ENCODE data around the gene FARP1.

FARP1 gene

GRCh38 chr13:98096059-98096458 lies 46.8 kb upstream of the FARP1 start:
- no peaks in the 10 kb centered on the region for H3K36me3 ChIP-seq (ENCODE audit: control insufficient read depth in 2 of 2, insufficient read depth in 1 of 2, low read length in 2 of 2)
- H3K9me3 ChIP-seq (ENCODE audit: control insufficient read depth, insufficient read depth, low read depth, low read length): no peaks in the 10 kb centered on the region
- no peaks in the 10 kb centered on the region for H3K4me1 ChIP-seq (ENCODE audit: control insufficient read depth, insufficient read depth, low read length)
- H3K27ac ChIP-seq (ENCODE audit: extremely low read depth, low read depth, low read length): no peak overlapping the region
- TF ChIP-seq GLI2 (tag by site-specific recombination; IDR thresholded peaks at IDR 0.05; ENCODE audit: borderline replicate concordance, low read depth): no peak
- TF ChIP-seq REST (tag by site-specific recombination; IDR thresholded peaks at IDR 0.05): no peak
- no peak for TF ChIP-seq HOXA7 (CRISPR knock-in tag; IDR thresholded peaks at IDR 0.05; ENCODE audit: borderline replicate concordance)
- TF ChIP-seq ZNF473 (tag by site-specific recombination; IDR thresholded peaks at IDR 0.05): no peak
- no peak for TF ChIP-seq ZNF658 (tag by site-specific recombination; IDR thresholded peaks at IDR 0.05)
- no peak for TF ChIP-seq ZBTB7A (tag by site-specific recombination; IDR thresholded peaks at IDR 0.05; ENCODE audit: low read depth)
- no peak for TF ChIP-seq ZNF24 (tag by site-specific recombination; IDR thresholded peaks at IDR 0.05)
- no peak for TF ChIP-seq ZBTB20 (tag by site-specific recombination; IDR thresholded peaks at IDR 0.05)
- no peak for TF ChIP-seq ZFP37 (tag by site-specific recombination; IDR thresholded peaks at IDR 0.05)
- no peak for TF ChIP-seq ZNF16 (tag by site-specific recombination; IDR thresholded peaks at IDR 0.05; ENCODE audit: low read depth)
- TF ChIP-seq, protein P1, sequence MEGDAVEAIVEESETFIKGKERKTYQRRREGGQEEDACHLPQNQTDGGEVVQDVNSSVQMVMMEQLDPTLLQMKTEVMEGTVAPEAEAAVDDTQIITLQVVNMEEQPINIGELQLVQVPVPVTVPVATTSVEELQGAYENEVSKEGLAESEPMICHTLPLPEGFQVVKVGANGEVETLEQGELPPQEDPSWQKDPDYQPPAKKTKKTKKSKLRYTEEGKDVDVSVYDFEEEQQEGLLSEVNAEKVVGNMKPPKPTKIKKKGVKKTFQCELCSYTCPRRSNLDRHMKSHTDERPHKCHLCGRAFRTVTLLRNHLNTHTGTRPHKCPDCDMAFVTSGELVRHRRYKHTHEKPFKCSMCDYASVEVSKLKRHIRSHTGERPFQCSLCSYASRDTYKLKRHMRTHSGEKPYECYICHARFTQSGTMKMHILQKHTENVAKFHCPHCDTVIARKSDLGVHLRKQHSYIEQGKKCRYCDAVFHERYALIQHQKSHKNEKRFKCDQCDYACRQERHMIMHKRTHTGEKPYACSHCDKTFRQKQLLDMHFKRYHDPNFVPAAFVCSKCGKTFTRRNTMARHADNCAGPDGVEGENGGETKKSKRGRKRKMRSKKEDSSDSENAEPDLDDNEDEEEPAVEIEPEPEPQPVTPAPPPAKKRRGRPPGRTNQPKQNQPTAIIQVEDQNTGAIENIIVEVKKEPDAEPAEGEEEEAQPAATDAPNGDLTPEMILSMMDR (tag by site-specific recombination; IDR thresholded peaks at IDR 0.05): no peak
- no peak for TF ChIP-seq ZNF23 (tag by site-specific recombination; IDR thresholded peaks at IDR 0.05; ENCODE audit: borderline replicate concordance)
- no peak for TF ChIP-seq ZNF830 (tag by site-specific recombination; IDR thresholded peaks at IDR 0.05; ENCODE audit: low read depth)
- no peak for TF ChIP-seq ZNF146 (tag by site-specific recombination; IDR thresholded peaks at IDR 0.05)
- TF ChIP-seq, protein P2, sequence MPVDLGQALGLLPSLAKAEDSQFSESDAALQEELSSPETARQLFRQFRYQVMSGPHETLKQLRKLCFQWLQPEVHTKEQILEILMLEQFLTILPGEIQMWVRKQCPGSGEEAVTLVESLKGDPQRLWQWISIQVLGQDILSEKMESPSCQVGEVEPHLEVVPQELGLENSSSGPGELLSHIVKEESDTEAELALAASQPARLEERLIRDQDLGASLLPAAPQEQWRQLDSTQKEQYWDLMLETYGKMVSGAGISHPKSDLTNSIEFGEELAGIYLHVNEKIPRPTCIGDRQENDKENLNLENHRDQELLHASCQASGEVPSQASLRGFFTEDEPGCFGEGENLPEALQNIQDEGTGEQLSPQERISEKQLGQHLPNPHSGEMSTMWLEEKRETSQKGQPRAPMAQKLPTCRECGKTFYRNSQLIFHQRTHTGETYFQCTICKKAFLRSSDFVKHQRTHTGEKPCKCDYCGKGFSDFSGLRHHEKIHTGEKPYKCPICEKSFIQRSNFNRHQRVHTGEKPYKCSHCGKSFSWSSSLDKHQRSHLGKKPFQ (tag by site-specific recombination; IDR thresholded peaks at IDR 0.05): no peak
- TF ChIP-seq SCRT1 (tag by site-specific recombination; IDR thresholded peaks at IDR 0.05; ENCODE audit: borderline replicate concordance): no peak
- TF ChIP-seq, protein P3, sequence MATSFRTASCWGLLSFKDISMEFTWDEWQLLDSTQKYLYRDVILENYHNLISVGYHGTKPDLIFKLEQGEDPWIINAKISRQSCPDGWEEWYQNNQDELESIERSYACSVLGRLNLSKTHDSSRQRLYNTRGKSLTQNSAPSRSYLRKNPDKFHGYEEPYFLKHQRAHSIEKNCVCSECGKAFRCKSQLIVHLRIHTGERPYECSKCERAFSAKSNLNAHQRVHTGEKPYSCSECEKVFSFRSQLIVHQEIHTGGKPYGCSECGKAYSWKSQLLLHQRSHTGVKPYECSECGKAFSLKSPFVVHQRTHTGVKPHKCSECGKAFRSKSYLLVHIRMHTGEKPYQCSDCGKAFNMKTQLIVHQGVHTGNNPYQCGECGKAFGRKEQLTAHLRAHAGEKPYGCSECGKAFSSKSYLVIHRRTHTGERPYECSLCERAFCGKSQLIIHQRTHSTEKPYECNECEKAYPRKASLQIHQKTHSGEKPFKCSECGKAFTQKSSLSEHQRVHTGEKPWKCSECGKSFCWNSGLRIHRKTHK (tag by site-specific recombination; IDR thresholded peaks at IDR 0.05): no peak
- no peak for TF ChIP-seq ZNF292 (tag by site-specific recombination; IDR thresholded peaks at IDR 0.05; ENCODE audit: borderline replicate concordance, low read depth)
- TF ChIP-seq, protein P4, sequence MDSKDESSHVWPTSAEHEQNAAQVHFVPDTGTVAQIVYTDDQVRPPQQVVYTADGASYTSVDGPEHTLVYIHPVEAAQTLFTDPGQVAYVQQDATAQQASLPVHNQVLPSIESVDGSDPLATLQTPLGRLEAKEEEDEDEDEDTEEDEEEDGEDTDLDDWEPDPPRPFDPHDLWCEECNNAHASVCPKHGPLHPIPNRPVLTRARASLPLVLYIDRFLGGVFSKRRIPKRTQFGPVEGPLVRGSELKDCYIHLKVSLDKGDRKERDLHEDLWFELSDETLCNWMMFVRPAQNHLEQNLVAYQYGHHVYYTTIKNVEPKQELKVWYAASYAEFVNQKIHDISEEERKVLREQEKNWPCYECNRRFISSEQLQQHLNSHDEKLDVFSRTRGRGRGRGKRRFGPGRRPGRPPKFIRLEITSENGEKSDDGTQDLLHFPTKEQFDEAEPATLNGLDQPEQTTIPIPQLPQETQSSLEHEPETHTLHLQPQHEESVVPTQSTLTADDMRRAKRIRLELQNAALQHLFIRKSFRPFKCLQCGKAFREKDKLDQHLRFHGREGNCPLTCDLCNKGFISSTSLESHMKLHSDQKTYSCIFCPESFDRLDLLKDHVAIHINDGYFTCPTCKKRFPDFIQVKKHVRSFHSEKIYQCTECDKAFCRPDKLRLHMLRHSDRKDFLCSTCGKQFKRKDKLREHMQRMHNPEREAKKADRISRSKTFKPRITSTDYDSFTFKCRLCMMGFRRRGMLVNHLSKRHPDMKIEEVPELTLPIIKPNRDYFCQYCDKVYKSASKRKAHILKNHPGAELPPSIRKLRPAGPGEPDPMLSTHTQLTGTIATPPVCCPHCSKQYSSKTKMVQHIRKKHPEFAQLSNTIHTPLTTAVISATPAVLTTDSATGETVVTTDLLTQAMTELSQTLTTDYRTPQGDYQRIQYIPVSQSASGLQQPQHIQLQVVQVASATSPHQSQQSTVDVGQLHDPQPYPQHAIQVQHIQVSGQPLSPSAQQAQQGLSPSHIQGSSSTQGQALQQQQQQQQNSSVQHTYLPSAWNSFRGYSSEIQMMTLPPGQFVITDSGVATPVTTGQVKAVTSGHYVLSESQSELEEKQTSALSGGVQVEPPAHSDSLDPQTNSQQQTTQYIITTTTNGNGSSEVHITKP (tag by site-specific recombination; IDR thresholded peaks at IDR 0.05): no peak
- no peak for TF ChIP-seq ZNF548 (tag by site-specific recombination; IDR thresholded peaks at IDR 0.05)
- POLR2A ChIA-PET: no interaction called here
- no peak overlapping the region for H3K4me3 ChIP-seq (ENCODE audit: low read depth, low read length)
- CTCF ChIA-PET: no interaction called here
